HG02623 (cell line): Measurements from ENCODE around the gene TRIML2.
"Not testable (repeated sequence)": the region's sequence is repeated elsewhere in the genome, so short reads cannot be mapped to it uniquely, and the experiment has no call there.

Source experiments
- ATAC-seq: cut with Tn5 transposase; IDR thresholded peaks from one replicate; pipeline ENCODE4 v1.9.1; 2021; ENCODE audit warnings: moderate library complexity; ENCODE audit not compliant: unreplicated experiment

TRIML2 gene

DNA sequence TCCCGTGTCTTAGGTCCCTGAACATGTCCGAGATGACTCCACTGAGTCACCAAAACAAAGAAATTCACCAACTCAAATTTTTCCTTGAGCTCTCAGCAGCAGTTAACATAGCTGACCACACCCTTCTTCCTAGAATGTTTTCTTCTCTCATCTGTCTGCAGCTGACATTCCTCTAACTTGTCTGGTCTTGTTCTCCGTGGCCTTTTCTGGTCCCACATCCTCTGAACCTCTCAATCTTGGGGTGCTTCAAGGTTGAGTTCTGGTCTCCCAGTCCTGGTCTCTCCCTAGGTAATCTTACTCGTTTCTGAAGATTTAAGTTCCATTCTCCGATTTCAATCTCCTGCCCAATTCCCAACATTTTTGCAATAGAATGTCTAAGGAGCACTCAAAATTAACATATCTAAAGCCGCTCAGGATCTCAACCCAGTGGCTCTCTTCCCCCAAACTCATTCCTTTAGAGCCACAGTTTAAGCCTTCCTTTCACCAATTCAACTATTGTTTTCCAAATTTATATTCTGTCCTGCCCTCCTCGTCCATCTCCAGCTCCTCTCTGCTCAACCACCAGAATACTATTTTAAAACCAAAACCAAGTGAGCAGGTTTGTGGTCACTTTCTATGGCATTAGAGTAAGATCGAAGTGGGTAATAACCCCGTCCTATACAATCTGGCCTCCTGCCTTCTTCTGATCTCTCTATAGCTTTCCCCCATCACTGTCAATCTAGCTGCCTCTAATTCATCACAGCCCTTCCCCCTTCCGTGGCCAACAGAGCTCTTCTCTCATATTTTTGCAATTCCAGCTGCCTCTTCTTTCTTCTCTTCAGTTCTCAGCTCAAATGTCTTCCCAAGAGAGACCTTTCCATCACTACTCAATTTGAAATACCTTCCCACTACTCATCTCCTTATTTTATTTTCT lies 1.2 kb downstream of the TRIML2 start:
- ATAC-seq = no peak

DNA sequence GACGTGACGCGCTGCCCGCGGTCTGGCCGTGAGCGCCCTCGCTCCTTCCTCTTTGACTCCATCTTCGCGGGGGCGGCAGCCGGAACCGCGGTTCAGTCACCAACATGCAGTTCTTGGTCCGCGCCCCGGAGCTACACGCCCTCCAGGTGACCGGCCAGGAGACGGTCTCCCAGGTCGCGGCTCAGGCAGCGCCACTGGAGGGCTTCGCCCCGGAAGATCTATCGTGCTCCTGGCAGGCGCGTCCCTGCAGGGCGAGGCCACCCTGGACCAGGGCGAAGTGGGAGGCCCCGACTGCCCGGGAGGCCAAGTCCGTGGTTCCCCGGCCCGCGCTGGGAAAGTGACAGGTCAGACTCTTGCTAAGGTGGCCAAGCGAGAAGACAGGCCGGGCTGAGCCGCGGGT lies 2.9 kb downstream of the TRIML2 start:
- ATAC-seq = no peak

DNA sequence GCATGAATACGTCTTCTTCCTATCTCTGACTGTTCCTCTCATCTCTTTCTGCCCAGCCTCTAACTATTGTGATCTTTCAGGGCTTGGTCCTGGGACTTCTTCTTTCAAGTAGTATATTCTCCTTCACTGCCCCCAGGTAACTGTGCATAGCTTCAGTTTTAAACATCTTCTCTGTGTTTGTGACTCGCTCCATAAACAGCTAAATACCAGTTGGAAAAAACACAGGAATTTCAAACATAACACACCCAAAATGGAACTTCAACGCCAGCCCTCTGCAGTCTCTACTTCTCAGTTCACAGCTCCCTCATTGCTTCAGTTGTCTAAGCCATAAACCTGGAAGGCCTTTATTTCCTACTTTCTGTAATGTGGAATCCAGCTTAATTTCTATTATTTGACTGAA lies 16.6 kb downstream of the TRIML2 start:
- no peak for ATAC-seq

DNA sequence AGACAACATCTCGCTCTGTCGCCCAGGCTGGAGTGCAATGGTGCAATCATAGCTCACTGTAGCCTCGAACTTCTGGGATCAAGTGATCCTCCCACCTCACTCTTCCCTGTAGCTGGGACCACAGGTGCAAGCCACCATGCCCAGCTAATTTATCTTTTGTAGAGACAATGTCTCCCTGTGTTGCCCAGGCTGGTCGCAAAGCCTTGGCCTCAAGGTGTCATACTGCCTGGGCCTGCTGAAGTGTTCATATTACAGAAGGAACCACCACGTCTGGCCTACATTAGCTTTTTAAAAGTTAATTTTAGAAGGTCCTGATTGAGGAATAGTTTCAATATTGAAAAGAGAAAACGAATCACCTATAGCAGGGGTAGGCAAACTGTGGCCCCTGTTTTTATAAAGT lies 22.5 kb downstream of the TRIML2 start:
- no peak for ATAC-seq

DNA sequence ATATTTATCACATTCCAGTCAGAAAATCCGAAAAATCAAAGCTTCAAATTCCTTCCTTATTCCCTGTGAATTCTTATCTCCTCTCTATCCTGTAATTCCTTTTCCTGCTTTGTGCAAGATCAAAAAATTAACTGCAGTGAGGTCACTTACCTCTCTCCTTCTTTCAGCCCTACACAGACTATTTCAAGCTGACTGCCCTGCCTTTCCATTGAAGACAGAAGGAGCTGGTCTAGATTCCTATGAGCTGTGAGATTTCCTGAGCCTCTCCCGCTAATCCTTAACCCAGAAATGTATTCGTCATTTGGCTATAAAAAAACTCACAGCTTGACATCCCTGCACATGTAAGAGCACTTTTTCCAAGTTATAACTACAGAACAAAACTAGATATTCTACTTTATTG lies 26.6 kb downstream of the TRIML2 start:
- no peak for ATAC-seq

DNA sequence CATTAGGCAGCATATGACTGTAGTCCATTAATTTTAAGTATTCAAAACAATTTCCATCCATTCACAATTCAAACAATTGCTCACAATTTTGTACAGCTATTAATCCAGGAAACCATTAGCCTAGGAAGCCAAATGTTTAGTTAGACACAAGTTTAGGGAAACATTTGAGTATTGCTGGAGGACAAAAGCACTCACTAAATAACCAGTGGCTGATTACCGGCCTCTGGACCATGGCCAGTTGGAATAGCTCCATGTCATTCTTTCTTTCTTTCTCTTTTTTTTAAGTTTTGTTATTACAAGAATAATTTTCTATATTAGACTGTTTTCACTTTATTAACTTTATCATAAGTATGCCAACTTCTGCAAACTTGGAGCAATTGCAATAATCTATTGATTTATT lies 31.3 kb downstream of the TRIML2 start:
- no peak for ATAC-seq

DNA sequence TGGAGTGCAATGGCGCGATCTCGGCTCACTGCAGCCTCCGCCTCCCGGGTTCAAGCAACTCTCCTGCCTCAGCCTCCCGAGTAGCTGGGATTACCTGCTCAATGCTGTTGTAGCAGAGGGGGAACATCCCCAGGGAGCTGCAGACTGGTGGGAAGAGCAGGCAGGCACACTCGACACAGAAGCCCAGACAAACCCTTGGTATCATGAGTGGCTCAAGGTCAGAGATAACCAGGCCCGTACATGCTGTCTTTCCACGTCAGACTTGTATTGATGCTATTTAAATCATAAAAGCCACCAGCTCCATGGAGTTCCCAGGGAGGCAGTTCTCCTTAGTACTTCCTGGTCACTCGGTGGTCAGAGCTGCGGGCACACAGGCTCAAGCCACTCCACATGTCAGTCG lies 33.2 kb downstream of the TRIML2 start:
- ATAC-seq = no peak

DNA sequence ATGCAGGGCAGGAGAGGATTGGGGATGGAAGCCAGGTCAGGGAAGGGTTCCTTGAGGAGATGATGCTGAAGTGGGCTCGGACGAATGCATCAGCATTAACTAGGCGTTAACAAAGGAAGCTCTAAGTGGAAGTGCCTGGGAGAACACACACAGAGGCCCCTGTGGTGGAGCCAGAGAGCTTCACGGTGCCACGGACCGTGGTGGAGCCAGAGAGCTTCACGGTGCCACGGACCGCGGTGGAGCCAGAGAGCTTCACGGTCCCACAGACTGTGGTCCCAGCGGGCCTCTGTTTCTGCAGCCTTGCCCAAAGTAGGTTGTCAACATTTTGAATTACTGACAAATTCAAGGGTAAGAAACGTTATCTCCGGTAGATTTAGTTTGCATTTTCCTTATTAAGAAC lies 48.3 kb downstream of the TRIML2 start:
- ATAC-seq = no peak

DNA sequence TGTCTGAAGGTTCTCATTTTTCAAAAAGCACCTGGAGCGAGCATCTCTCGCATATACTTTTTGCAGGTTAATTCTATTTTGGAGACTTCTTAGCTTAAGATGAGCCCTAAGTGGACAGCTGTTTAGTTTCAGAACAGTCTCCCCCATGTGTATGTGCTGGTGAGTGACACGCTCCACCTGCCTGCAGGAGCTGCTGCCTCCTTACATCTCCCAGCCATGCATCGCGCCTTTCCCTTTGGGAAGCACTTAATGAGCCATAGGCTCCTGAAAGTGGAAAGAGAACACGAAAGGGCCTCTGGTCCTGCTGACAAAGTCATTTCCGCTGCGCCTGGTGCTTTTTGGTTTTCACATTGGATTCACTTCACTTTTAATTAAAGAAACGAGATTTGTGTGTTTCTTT lies 56.1 kb downstream of the TRIML2 start:
- ATAC-seq = no peak

DNA sequence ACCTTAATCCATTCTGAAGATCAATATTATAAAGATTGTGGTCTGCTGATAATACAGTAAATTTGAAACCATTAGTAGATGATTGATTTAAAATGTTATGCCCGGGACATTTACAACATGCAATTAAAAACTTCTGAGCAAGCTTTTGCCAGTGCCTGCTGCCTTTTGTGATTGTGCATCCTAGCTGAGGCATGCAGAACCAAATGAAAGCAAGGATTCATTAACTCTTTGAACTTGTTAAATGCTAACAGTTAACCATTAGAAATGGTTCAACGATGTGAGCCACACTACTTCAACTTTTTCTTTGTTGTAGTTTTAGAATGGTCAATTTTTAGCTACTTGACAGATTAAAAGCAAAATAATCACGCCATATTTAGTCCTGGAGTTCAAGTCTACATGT lies 62.7 kb downstream of the TRIML2 start:
- ATAC-seq = no peak

DNA sequence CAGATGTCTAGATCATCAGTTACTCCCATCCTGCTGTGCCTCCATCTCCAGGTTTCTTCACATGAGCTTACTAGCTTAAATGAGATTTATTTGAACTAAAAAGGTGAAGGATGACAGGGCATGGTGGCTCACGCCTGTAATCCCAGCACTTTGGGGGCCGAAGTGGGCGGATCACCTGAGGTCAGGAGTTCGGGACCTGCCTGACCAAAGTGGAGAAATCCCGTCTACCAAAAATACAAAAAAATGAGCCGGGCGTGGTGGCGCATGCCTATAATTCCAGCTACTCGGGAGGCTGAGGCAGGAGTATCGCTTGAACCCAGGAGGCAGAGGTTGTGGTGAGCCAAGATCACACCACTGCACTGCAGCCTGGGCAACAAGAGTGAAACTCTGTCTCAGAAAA lies 63.9 kb downstream of the TRIML2 start:
- not testable (repeated sequence) for ATAC-seq

DNA sequence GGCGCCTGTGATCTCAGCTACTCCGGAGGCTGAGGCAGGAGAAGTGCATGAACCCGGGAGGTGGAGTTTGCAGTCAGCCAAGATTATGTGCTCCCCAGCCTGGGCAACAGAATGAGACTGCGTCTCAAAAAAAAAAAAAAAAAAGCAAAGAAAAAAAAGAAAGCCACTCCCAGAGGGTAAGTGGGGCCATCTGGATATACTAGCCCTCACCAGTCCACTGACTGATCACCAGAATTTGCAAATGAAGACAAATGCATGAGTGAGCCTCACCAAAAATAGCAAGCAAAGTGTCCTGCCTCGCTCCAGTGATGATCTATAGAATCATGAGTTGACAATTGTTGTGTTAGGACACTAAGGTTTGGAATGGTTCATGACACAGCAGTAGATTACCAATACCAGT lies 66.2 kb downstream of the TRIML2 start:
- no peak for ATAC-seq

DNA sequence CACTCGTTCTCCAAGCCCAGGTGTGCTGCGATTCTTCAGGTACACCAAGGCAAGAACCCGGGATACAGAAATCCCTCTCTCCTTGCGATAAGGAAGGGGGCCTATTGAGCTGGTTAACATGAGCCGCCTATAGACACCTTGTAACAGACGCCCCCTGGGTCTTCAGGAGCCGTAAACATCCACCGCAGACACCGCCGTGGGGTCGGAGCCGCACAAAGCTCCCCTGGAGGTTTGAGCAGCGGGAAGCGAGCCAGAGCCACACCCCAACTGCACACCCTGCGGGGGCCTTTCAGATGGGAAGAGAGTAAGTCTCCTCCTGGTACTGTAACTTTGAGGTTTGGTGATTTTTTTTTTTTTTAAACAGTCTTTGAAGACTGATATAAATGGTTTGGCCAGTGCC lies 67.2 kb downstream of the TRIML2 start:
- ATAC-seq = no peak

DNA sequence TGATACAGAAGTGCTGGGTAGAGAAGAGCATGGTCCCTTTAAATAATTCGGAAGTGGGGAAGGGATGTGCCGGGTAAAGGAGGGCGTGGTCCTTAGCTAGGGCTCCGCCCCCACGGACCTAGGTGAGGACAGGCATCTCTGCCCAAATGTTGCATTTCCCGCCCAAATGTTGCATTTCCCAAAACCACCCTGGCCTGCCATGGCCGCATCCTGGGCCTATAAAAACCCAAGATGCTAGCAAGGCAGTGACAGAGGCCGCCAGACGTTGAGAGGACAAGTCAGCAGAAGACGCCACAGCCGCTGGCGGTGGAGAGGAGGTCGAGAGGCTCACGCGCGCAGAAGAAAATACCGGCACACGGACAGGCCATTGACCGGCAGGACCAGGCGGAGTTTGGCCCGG lies 67.7 kb downstream of the TRIML2 start:
- no peak for ATAC-seq
